ENCODE data around the gene LEPR. TPM values are rescaled to one million over a fixed set of nuclear protein-coding genes. Genes with fewer than 3 reads are reported as not detected.

The LEPR gene
- total RNA-seq, 1 experiment from 2014 or later: 1.5 TPM

DNA sequence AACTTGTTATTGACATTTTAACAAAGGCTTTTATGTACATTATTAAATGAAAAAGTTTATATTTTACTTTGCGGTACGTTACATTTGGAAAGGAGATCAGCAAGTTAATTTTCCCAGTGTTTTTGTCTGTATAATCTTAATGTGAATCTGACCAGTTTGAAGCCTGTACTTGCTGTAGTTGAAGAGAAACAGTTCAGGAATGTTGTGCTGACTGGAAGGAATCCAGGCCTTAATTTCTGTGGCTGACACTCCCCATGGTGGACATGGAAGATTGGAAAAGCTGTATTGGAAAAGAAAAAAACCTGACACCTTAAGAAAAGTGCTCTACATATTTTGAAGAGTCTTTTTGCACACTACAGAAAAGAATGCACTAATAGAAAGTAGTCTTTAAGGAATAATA lies 15.5 kb downstream of the LEPR start:
- Histone ChIP-seq H3K36me3 (ENCODE audit: insufficient read depth, low read length) (0 out of 2 replicates have a peak, but pooled peaks cover 4% of the 10 kb centered on the region), H3K9me3 (ENCODE audit: low read length) (no peaks in the 10 kb centered on the region), H4K20me1 (ENCODE audit: insufficient read depth, low read depth, low read length) (no peaks in the 10 kb centered on the region), H3K4me1 (ENCODE audit: low read length) (no peaks in the 10 kb centered on the region), H3K27ac (ENCODE audit: low read length) (no peak overlapping the region), H3K4me2 (ENCODE audit: low read depth, low read length, poor library complexity, severe bottlenecking) (no peak overlapping the region), H3K9ac (ENCODE audit: low read length) (no peak overlapping the region), H3K27me3 (ENCODE audit: low read length) (no peaks in the 10 kb centered on the region), H3K79me2 (ENCODE audit: low read length) (no peaks in the 10 kb centered on the region), H2AFZ (ENCODE audit: low read length) (no peak overlapping the region), H3K9me2 (replicated peaks; ENCODE audit: insufficient read depth, low read length) (no peaks in the 10 kb centered on the region), H3K4me3 (ENCODE audit: low read length) (no peak overlapping the region)
- DNase-seq: no peak

- H3K79me2 ChIP-seq (ENCODE audit: low read length): no peaks in the 10 kb centered on the region
- H3K9ac ChIP-seq (ENCODE audit: low read length): no peak overlapping the region
- H3K36me3 ChIP-seq (ENCODE audit: insufficient read depth, low read length): no peaks in the 10 kb centered on the region
- no peaks in the 10 kb centered on the region for H3K9me3 ChIP-seq (ENCODE audit: low read length)
- H3K27ac ChIP-seq (ENCODE audit: low read length): no peak overlapping the region
- no peaks in the 10 kb centered on the region for H3K9me2 ChIP-seq (replicated peaks; ENCODE audit: insufficient read depth, low read length)
- H3K4me3 ChIP-seq (ENCODE audit: low read length): no peak overlapping the region
- no peaks in the 10 kb centered on the region for H3K4me1 ChIP-seq (ENCODE audit: low read length)
- no peaks in the 10 kb centered on the region for H3K27me3 ChIP-seq (ENCODE audit: low read length)
- no peak overlapping the region for H2AFZ ChIP-seq (ENCODE audit: low read length)
- H3K4me2 ChIP-seq (ENCODE audit: low read depth, low read length, poor library complexity, severe bottlenecking): no peak overlapping the region
- no peaks in the 10 kb centered on the region for H4K20me1 ChIP-seq (ENCODE audit: insufficient read depth, low read depth, low read length)
- no peak for DNase-seq
Observed at GRCh38 chr1:65437616-65438015, 17.1 kb downstream of the LEPR start.

- no peaks in the 10 kb centered on the region for H3K27me3 ChIP-seq (ENCODE audit: low read length)
- no peak overlapping the region for H3K27ac ChIP-seq (ENCODE audit: low read length)
- DNase-seq: no peak
Observed at GRCh38 chr1:65440322-65440900, 19.9 kb downstream of the LEPR start.

DNA sequence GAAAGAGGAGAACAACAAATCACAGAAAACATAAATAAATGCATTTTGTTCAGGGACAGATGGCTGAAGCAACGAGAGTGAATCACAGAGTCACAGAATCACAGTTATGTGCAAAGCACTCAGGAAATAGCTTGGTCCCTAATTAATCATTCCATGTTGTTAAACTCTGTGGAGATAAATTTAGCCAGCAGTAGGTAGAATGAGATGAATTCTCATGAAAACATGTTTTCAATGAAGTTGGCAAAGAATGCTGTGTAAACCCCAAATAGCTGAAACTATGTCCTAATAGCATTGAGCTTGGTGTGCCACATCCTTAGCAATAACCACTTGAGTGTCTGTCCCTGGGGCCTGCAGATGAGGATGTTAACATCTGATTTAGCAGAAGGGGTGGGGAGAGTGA lies 20.4 kb downstream of the LEPR start:
- Histone ChIP-seq H3K79me2 (ENCODE audit: low read length) (no peaks in the 10 kb centered on the region), H3K4me1 (ENCODE audit: low read length) (peaks cover 3% of the 10 kb centered on the region)

More at GRCh38 chr1:65440322-65440900, 19.9 kb downstream of the LEPR start:
- H3K9ac ChIP-seq (ENCODE audit: low read length): no peak overlapping the region
- no peaks in the 10 kb centered on the region for H3K9me2 ChIP-seq (replicated peaks; ENCODE audit: insufficient read depth, low read length)
- H3K4me1 ChIP-seq (ENCODE audit: low read length): peaks cover 3% of the 10 kb centered on the region
- no peak overlapping the region for H3K4me3 ChIP-seq (ENCODE audit: low read length)
- no peaks in the 10 kb centered on the region for H3K9me3 ChIP-seq (ENCODE audit: low read length)
- H3K79me2 ChIP-seq (ENCODE audit: low read length): no peaks in the 10 kb centered on the region
- H2AFZ ChIP-seq (ENCODE audit: low read length): no peak overlapping the region
- no peaks in the 10 kb centered on the region for H4K20me1 ChIP-seq (ENCODE audit: insufficient read depth, low read depth, low read length)
- no peak overlapping the region for H3K4me2 ChIP-seq (ENCODE audit: low read depth, low read length, poor library complexity, severe bottlenecking)
- H3K36me3 ChIP-seq (ENCODE audit: insufficient read depth, low read length): no peaks in the 10 kb centered on the region

DNA sequence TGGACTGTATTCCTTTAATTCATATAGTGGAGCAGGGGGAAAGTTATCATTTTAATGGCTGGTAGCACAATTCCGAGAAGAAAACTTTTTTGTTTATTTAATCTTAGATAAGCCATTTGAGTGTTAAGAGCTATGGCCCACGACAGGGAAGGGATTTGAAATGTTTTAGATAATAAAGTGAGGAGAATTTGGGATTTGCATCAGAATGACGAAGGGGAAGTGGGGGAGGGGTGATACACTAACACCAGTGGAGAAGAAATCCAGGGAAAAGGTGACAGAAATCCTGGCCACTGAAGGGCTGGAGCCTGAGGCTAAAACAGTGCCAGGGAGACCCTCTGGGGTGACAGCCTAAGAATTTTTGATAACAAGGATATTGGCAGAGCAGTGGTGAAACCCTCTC lies 21.0 kb downstream of the LEPR start:
- H3K9me3 ChIP-seq (ENCODE audit: low read length): no peaks in the 10 kb centered on the region
- no peak overlapping the region for H3K4me3 ChIP-seq (ENCODE audit: low read length)
- H3K9ac ChIP-seq (ENCODE audit: low read length): no peak overlapping the region
- H3K27ac ChIP-seq (ENCODE audit: low read length): no peak overlapping the region
- H3K4me2 ChIP-seq (ENCODE audit: low read depth, low read length, poor library complexity, severe bottlenecking): no peak overlapping the region
- DNase-seq: no peak
- no peaks in the 10 kb centered on the region for H3K9me2 ChIP-seq (replicated peaks; ENCODE audit: insufficient read depth, low read length)
- no peaks in the 10 kb centered on the region for H3K27me3 ChIP-seq (ENCODE audit: low read length)
- no peaks in the 10 kb centered on the region for H3K36me3 ChIP-seq (ENCODE audit: insufficient read depth, low read length)
- no peaks in the 10 kb centered on the region for H3K79me2 ChIP-seq (ENCODE audit: low read length)
- H2AFZ ChIP-seq (ENCODE audit: low read length): no peak overlapping the region
- H3K4me1 ChIP-seq (ENCODE audit: low read length): peaks cover 3% of the 10 kb centered on the region
- H4K20me1 ChIP-seq (ENCODE audit: insufficient read depth, low read depth, low read length): no peaks in the 10 kb centered on the region

More for the DNA sequence above, 20.4 kb downstream of the LEPR start:
- no peaks in the 10 kb centered on the region for H3K27me3 ChIP-seq (ENCODE audit: low read length)
- H3K4me2 ChIP-seq (ENCODE audit: low read depth, low read length, poor library complexity, severe bottlenecking): no peak overlapping the region
- no peak overlapping the region for H3K9ac ChIP-seq (ENCODE audit: low read length)
- no peak overlapping the region for H3K27ac ChIP-seq (ENCODE audit: low read length)
- H3K36me3 ChIP-seq (ENCODE audit: insufficient read depth, low read length): no peaks in the 10 kb centered on the region
- H3K4me3 ChIP-seq (ENCODE audit: low read length): no peak overlapping the region
- H2AFZ ChIP-seq (ENCODE audit: low read length): no peak overlapping the region
- no peak for DNase-seq
- H3K9me2 ChIP-seq (replicated peaks; ENCODE audit: insufficient read depth, low read length): no peaks in the 10 kb centered on the region
- H3K9me3 ChIP-seq (ENCODE audit: low read length): no peaks in the 10 kb centered on the region
- no peaks in the 10 kb centered on the region for H4K20me1 ChIP-seq (ENCODE audit: insufficient read depth, low read depth, low read length)

DNA sequence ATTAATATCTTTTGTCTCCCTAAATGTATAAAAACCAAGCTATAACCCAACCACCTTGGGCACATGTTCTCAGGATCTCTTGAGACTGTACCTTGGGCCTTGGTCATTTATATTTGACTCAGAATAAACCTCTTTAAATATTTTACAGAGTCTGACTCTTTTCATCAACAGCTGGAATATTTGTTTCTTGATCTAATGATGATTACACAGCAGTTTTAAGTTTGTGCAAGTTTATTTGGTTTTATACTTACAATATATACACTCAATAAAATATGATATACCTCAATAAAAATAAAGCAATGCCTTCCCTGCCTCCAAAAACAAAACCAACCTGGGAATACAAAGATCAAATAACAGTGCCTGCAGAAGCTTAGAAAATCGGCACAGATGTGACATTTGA lies 22.0 kb downstream of the LEPR start:
- no peak overlapping the region for H2AFZ ChIP-seq (ENCODE audit: low read length)
- H3K9me3 ChIP-seq (ENCODE audit: low read length): no peaks in the 10 kb centered on the region
- no peak overlapping the region for H3K9ac ChIP-seq (ENCODE audit: low read length)
- H3K4me1 ChIP-seq (ENCODE audit: low read length): peaks cover 3% of the 10 kb centered on the region
- H4K20me1 ChIP-seq (ENCODE audit: insufficient read depth, low read depth, low read length): no peaks in the 10 kb centered on the region
- no peak for DNase-seq
- H3K4me2 ChIP-seq (ENCODE audit: low read depth, low read length, poor library complexity, severe bottlenecking): no peak overlapping the region
- H3K36me3 ChIP-seq (ENCODE audit: insufficient read depth, low read length): no peaks in the 10 kb centered on the region
- H3K9me2 ChIP-seq (replicated peaks; ENCODE audit: insufficient read depth, low read length): no peaks in the 10 kb centered on the region
- H3K79me2 ChIP-seq (ENCODE audit: low read length): no peaks in the 10 kb centered on the region
- no peak overlapping the region for H3K4me3 ChIP-seq (ENCODE audit: low read length)
- H3K27me3 ChIP-seq (ENCODE audit: low read length): no peaks in the 10 kb centered on the region
- H3K27ac ChIP-seq (ENCODE audit: low read length): no peak overlapping the region

- peaks cover 3% of the 10 kb centered on the region for H3K4me1 ChIP-seq (ENCODE audit: low read length)
- H3K4me3 ChIP-seq (ENCODE audit: low read length): no peak overlapping the region
- H3K27me3 ChIP-seq (ENCODE audit: low read length): no peaks in the 10 kb centered on the region
- H2AFZ ChIP-seq (ENCODE audit: low read length): no peak overlapping the region
- DNase-seq: no peak
- no peak overlapping the region for H3K9ac ChIP-seq (ENCODE audit: low read length)
- H3K79me2 ChIP-seq (ENCODE audit: low read length): no peaks in the 10 kb centered on the region
- no peaks in the 10 kb centered on the region for H3K36me3 ChIP-seq (ENCODE audit: insufficient read depth, low read length)
- H4K20me1 ChIP-seq (ENCODE audit: insufficient read depth, low read depth, low read length): no peaks in the 10 kb centered on the region
- no peaks in the 10 kb centered on the region for H3K9me3 ChIP-seq (ENCODE audit: low read length)
- no peak overlapping the region for H3K4me2 ChIP-seq (ENCODE audit: low read depth, low read length, poor library complexity, severe bottlenecking)
- H3K27ac ChIP-seq (ENCODE audit: low read length): no peak overlapping the region
- no peaks in the 10 kb centered on the region for H3K9me2 ChIP-seq (replicated peaks; ENCODE audit: insufficient read depth, low read length)
Observed at GRCh38 chr1:65443647-65444046, 23.2 kb downstream of the LEPR start.

- Histone ChIP-seq H2AFZ (ENCODE audit: low read length) (no peak overlapping the region), H3K4me2 (ENCODE audit: low read depth, low read length, poor library complexity, severe bottlenecking) (no peak overlapping the region), H3K9me3 (ENCODE audit: low read length) (no peaks in the 10 kb centered on the region), H3K79me2 (ENCODE audit: low read length) (no peaks in the 10 kb centered on the region), H3K9me2 (replicated peaks; ENCODE audit: insufficient read depth, low read length) (no peaks in the 10 kb centered on the region), H3K36me3 (ENCODE audit: insufficient read depth, low read length) (no peaks in the 10 kb centered on the region), H3K9ac (ENCODE audit: low read length) (no peak overlapping the region), H3K4me3 (ENCODE audit: low read length) (no peak overlapping the region), H3K27me3 (ENCODE audit: low read length) (no peaks in the 10 kb centered on the region), H3K4me1 (ENCODE audit: low read length) (peaks cover 3% of the 10 kb centered on the region), H4K20me1 (ENCODE audit: insufficient read depth, low read depth, low read length) (no peaks in the 10 kb centered on the region), H3K27ac (ENCODE audit: low read length) (no peak overlapping the region)
- DNase-seq: no peak
Observed at GRCh38 chr1:65444128-65444640, 23.7 kb downstream of the LEPR start.

Measured in Karpas-422 (cell line).